ENCODE measurements around the gene TGFBR2.

TGFBR2 gene

DNA sequence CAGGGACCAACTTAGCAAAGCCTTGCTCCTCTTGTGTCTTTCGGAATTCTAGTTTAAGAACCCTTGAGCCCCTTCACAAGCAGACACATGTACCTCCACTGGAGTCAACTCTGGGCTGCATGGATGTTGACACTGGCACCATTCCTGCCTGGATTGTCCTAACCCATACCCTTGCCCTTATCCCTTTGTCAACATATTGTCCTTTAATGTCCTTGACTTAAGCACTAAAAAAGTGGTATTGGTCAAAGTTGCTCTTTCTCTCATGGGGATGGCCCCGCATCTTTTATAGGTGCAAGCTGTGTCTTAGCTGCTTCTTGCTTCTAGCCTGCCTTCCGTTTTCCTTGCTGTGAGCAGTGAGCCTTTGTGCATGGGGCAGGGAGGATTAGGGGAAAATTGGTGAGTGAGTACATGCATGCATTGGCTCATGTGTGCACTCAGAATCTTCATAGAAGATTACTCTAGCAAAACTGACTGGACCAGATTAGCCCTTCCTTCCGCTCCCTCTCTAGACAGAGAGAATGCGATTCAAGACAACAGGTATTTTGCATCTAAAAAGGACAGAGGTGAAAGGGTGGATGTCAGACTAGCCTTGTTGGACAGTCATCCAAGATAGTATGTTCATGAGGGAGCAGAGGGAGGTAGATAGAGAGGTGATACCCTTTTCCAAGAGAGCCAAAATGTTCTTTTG, 42.4 kb downstream of the TGFBR2 start:
- H3K36me3 Mint-ChIP-seq: peaks cover 68% of the 10 kb centered on the region
- H3K27me3 Mint-ChIP-seq: no peaks in the 10 kb centered on the region
- peak overlapping the region; percentile 88 for H3K27ac Mint-ChIP-seq
- peaks cover 7% of the 10 kb centered on the region for H3K9me3 Mint-ChIP-seq
- H3K4me3 Mint-ChIP-seq: peak overlapping the region; percentile 63
- peaks cover 99% of the 10 kb centered on the region for H3K4me1 Mint-ChIP-seq

- Mint-ChIP-seq H3K27ac (peak overlapping the region; percentile 88), H3K4me1 (peaks cover 99% of the 10 kb centered on the region), H3K4me3 (peak overlapping the region; percentile 57), H3K27me3 (no peaks in the 10 kb centered on the region), H3K36me3 (peaks cover 75% of the 10 kb centered on the region), H3K9me3 (peaks cover 7% of the 10 kb centered on the region)
Measured at GRCh38 chr3:30649572-30650318, 43.3 kb downstream of the TGFBR2 start.

DNA sequence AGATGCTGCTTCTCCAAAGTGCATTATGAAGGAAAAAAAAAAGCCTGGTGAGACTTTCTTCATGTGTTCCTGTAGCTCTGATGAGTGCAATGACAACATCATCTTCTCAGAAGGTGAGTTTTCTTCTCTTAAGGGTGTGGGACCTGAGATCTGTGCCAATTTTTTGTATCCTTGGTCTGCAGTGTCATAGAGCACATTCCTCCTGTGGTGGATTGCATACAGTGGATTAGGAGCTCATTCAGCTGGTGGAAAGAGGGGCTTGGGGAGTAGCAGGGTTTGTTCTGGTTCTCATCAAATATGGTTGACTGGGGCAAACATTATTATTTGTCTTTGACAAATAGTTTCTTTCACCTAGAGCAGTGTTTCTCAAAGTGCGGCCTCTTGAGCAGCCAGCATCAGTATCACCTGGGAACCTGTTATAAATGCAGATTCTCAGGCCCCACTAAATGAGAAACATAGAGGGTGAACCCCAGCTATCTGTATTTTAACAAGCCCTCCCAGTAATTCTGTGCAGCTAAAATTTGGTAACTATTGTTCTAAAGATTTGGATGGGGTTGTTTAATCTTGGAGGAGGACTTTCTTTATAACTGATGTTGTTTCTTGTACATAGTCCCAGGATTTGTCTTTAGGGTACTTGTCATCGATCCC, 44.1 kb downstream of the TGFBR2 start:
- Mint-ChIP-seq H3K4me1 (peaks cover 99% of the 10 kb centered on the region), H3K36me3 (peaks cover 78% of the 10 kb centered on the region), H3K27me3 (no peaks in the 10 kb centered on the region), H3K9me3 (peaks cover 7% of the 10 kb centered on the region), H3K27ac (peak overlapping the region; percentile 88), H3K4me3 (peak overlapping the region; percentile 57)

GRCh38 chr3:30654269-30654668, 47.9 kb downstream of the TGFBR2 start:
- Mint-ChIP-seq H3K4me3 (peak overlapping the region; percentile 75), H3K27me3 (no peaks in the 10 kb centered on the region), H3K27ac (peak overlapping the region; percentile 96), H3K9me3 (no peaks in the 10 kb centered on the region), H3K4me1 (peaks cover 100% of the 10 kb centered on the region), H3K36me3 (peaks cover 78% of the 10 kb centered on the region)

DNA sequence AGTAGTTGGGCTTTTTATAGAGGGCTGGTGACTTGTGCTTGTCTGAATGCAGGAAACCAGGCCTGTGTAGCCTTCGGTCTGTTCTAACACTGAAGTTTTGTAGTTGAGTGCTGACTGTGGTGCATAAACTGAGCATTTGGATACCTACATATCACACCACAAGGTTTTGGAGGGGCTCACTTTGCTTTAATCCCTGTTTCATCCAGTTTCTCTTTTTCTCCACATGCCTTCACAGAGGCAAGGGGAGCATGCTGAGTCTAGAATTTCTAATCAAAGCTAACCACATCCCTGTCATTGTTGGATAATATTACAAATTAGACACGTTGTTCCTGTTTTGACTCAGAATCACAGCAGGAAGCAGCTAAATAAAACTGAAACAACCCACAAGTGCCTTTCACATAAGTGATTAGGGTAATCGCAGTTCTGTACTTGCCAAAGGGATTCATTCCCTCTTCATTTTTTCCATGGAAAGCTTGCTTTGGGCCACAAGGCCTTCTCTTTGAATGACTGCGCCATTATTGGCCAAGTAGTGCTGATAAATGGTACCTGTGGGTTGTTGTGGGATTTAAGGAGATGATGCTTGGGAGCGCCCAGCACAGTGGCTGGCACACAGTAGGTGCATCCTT, 48.9 kb downstream of the TGFBR2 start:
- Mint-ChIP-seq H3K9me3 (no peaks in the 10 kb centered on the region), H3K27ac (peak overlapping the region; percentile 96), H3K27me3 (no peaks in the 10 kb centered on the region), H3K36me3 (peaks cover 70% of the 10 kb centered on the region), H3K4me3 (peak overlapping the region; percentile 75), H3K4me1 (peaks cover 96% of the 10 kb centered on the region)

DNA sequence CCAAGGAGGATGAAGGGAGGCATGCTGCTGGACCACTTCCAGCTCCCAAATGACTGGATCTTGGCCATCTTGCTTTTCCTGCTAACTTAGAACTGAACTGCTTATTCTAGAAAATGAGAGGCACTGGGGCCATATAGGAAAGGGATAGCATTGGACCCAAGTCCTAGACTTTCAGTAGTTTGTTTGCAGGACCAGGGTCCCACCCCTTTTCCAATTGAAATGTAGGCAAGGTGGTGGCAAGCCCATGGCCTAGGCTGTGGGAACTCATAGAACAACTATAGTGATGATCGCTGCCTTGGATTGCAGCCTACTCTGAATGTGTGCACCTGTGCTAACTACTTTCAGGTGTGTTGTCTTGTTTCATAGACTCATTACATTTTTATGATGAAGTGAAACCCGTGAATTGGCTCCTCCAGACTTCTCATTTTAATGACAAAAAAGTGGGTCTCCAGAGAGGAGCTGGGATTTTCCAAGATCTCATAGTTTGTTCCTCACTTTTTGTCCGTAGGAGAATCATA, 50.3 kb downstream of the TGFBR2 start:
- Mint-ChIP-seq H3K27me3 (no peaks in the 10 kb centered on the region), H3K36me3 (peaks cover 66% of the 10 kb centered on the region), H3K4me3 (peak overlapping the region; percentile 75), H3K4me1 (peaks cover 96% of the 10 kb centered on the region), H3K9me3 (peaks cover 5% of the 10 kb centered on the region), H3K27ac (peak overlapping the region; percentile 96)

GRCh38 chr3:30657914-30658313, 51.5 kb downstream of the TGFBR2 start:
- H3K36me3 Mint-ChIP-seq: peaks cover 64% of the 10 kb centered on the region
- H3K27me3 Mint-ChIP-seq: no peaks in the 10 kb centered on the region
- H3K4me3 Mint-ChIP-seq: peak overlapping the region; percentile 83
- H3K27ac Mint-ChIP-seq: peak overlapping the region; percentile 96
- H3K4me1 Mint-ChIP-seq: peaks cover 96% of the 10 kb centered on the region
- H3K9me3 Mint-ChIP-seq: peaks cover 5% of the 10 kb centered on the region

DNA sequence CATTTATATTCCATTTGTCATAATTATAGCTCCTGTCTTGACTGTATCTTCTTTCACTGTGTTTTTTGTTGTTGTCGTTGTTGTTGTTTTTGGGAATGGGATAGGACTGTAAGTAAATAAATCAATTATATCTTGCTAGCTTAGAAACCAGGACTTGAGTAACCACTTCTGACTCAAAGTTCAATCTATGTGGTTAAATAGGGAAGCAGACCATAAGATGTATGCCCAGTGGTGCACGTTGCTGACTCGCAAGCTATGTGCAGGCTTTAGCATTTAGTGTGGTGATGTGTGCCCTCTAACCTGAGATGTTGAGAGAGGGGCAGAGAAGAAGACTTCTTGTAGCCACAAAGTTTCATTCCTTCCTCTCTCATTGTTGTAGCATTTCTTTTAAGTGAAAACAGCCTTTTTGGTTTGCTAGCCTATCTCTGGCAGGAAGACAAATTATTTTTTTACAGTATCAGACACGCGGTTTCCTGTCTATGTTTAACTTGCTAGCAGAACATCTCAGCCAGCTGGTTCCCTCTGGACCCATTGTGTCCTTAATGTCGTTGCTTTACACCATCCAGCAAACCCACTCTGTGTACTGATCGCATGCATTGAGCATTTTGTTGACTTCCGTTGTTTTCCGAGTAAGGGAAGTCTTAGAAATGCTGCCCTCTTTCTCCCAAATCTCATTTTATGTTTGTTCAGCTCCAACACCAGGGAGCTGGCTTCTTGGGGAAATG, 52.1 kb downstream of the TGFBR2 start:
- peak overlapping the region; percentile 96 for H3K27ac Mint-ChIP-seq

DNA sequence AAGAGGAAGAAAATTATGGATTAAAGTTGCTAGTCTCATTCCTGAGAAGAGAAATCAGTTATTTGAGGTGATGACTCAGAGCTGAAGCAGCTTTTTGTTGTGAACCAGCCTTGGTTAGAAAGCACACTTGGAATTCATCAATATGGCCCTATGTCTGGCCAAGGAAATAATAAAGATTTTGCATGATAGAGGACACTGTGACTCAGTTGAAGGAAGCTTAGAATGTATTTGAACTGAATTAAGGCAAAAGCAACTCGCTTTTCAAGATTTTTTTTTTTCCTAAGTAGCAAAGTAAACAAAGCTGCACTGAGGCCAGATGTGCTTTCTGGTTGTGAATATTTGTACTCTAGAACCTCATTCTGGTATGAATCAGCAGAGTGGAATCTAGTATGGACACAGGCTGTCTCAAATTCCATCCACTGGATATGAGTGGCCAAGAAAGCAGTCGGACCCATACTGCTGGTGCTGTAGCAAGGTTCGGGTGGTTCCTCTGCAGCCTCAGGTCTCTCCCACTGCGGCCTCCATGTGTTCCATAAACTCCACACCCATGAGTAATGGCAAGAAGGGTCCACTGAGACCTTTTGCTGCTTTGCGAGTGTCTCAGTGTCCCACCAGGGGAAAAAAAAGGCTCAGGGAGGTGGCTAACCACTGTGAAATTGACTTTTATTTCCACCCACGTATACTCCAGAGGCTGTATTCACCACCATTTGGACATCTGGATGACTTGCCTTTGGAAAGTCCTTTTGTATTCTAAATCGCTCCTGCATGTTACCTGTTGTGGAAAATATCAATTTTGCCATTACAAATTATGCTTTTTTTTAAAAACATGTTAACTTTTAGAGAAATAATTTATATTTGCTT, 53.1 kb downstream of the TGFBR2 start:
- Mint-ChIP-seq H3K36me3 (peaks cover 64% of the 10 kb centered on the region), H3K9me3 (peaks cover 5% of the 10 kb centered on the region), H3K27me3 (no peaks in the 10 kb centered on the region), H3K4me3 (peak overlapping the region; percentile 83), H3K27ac (peak overlapping the region; percentile 96), H3K4me1 (peaks cover 96% of the 10 kb centered on the region)

More for the DNA sequence above, 52.1 kb downstream of the TGFBR2 start:
- Mint-ChIP-seq H3K9me3 (peaks cover 5% of the 10 kb centered on the region), H3K36me3 (peaks cover 65% of the 10 kb centered on the region), H3K4me3 (peak overlapping the region; percentile 83), H3K4me1 (peaks cover 96% of the 10 kb centered on the region), H3K27me3 (no peaks in the 10 kb centered on the region)

DNA sequence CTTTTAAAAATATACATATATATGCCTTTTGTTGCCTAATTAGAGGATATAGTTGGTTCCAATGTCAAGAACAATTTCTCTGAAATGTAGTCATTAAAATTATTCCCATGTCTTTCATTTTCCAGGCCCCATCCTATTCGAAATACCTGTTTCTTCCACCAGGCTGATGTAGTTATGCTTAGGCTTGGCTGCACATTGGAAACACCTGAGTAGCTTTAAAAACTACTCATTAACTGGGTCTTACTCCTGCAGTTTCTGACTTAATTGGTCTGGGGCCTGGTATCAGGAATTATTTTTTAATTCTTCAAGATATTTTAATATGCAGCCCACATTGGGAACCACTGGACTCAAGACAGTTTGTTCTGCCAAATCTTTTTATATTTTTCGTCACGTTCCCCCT, 53.7 kb downstream of the TGFBR2 start:
- H3K27me3 Mint-ChIP-seq: no peaks in the 10 kb centered on the region

GRCh38 chr3:30660656-30661055, 54.3 kb downstream of the TGFBR2 start:
- H3K27me3 Mint-ChIP-seq: no peaks in the 10 kb centered on the region
- H3K4me3 Mint-ChIP-seq: peak overlapping the region; percentile 79
- H3K36me3 Mint-ChIP-seq: peaks cover 55% of the 10 kb centered on the region
- H3K9me3 Mint-ChIP-seq: peaks cover 5% of the 10 kb centered on the region
- H3K27ac Mint-ChIP-seq: peak overlapping the region; percentile 99
- peaks cover 96% of the 10 kb centered on the region for H3K4me1 Mint-ChIP-seq

More for the DNA sequence above, 53.7 kb downstream of the TGFBR2 start:
- Mint-ChIP-seq H3K36me3 (peaks cover 57% of the 10 kb centered on the region), H3K4me1 (peaks cover 96% of the 10 kb centered on the region), H3K27ac (peak overlapping the region; percentile 99), H3K4me3 (peak overlapping the region; percentile 79), H3K9me3 (peaks cover 5% of the 10 kb centered on the region)

GRCh38 chr3:30661098-30661873, 54.9 kb downstream of the TGFBR2 start:
- Mint-ChIP-seq H3K4me1 (peaks cover 93% of the 10 kb centered on the region), H3K36me3 (peaks cover 50% of the 10 kb centered on the region), H3K27ac (peak overlapping the region; percentile 99), H3K27me3 (no peaks in the 10 kb centered on the region), H3K4me3 (peak overlapping the region; percentile 79), H3K9me3 (peaks cover 5% of the 10 kb centered on the region)

GRCh38 chr3:30662836-30663235, 56.4 kb downstream of the TGFBR2 start:
- Mint-ChIP-seq H3K36me3 (peaks cover 37% of the 10 kb centered on the region), H3K9me3 (peaks cover 5% of the 10 kb centered on the region), H3K27ac (peak overlapping the region; percentile 99)

More at GRCh38 chr3:30662836-30663235, 56.4 kb downstream of the TGFBR2 start:
- peaks cover 93% of the 10 kb centered on the region for H3K4me1 Mint-ChIP-seq
- no peaks in the 10 kb centered on the region for H3K27me3 Mint-ChIP-seq
- peak overlapping the region; percentile 79 for H3K4me3 Mint-ChIP-seq

All from activated naive CD4-positive, alpha-beta T cell treated with anti-CD3 and anti-CD28 coated beads, Interleukin-2, amount 50 U/mL, for 24 hours (primary cell).